ENCODE data around the gene ERC2.

- TF ChIP-seq POLR2AphosphoS5 (IDR thresholded peaks at IDR 0.05) (no peak), CTCF (IDR thresholded peaks at IDR 0.05) (no peak), POLR2A (IDR thresholded peaks at IDR 0.05) (no peak)
These were observed 756.6 kb downstream of the ERC2 start for GRCh38 chr3:55711646-55712045.

Data from breast epithelium (tissue), 3 donors.